Limb (tissue), 2 donors: Measurements from ENCODE around the gene TRPC4.

Experiments
- DNase-seq, 2 donors: peaks; one replicate each; pipeline ENCODE4 v3.0.0-alpha.2; 2016; ENCODE audit errors: extremely low spot score in 2 of 2

The TRPC4 gene

DNA sequence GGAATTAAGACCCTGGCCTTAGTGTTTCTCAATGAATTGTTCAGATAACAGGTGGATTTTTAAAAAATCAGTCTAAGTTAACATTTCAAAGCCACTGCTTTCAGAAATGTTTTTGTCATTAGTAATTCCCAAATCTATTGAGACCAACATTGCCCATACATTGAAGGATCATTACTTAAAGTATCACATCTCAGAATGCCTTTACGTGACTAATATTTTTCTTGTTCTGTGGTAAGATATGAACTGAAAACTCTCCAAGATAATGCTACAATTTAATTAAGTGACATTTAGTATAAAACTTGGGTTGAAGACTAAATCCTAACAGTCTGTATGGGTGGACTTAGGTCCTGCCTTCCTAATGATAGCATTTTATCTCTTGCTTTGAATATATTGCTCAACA, 211.6 kb downstream of the TRPC4 start:
- no peak for DNase-seq

GRCh38 chr13:37657134-37657533, 212.4 kb downstream of the TRPC4 start:
- no peak for DNase-seq

DNA sequence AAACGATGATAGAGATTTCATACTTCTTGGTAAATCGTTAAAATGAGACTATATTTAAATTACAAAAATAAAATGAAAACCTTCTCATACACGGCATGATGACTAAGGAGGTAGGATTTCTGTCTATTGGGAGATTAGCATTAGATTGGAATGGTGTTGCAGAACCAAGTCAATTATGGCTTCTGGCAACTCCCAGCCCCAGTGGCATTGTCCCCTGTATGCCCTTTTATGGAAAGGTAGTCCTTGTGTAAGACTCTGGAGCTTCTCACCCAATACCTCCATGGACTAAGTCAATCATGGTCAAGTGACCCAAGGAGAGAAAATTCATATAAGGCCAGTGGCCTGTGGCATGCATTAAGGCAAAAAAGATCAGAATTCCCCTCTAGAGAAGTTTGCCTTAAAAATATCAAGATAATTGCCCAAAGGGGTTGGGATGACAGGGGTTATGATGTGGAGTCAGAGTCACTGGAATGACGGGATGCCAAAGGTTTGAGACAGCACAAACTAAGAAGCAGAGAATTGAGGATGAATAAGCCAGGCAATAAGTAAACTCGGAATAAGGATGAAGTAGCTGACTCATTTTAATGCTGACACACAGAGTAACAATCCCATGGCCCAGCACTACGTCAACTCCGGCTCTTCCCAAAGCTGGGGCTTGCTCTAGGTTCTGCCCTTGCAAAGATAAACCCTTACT, 213.2 kb downstream of the TRPC4 start:
- DNase-seq: no peak

DNA sequence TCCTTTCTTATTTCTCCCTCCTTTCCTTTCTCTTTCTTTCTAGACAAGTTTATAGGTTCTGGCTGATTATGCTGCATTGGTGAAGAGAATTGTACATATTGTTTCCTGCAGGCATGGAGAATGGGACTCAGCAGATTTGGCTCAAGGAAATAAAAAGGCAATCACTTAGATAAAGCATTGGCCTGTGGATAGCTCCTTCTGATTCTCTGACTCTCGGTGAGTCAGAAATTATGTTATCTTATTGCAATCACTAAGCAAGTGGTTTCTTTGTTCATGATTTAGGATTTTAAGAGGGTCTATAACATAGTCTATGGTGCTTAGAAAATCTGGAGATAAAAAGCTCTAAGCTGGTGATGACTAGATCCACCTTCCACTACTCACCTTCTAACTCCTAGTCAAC, 217.0 kb downstream of the TRPC4 start:
- no peak for DNase-seq

DNA sequence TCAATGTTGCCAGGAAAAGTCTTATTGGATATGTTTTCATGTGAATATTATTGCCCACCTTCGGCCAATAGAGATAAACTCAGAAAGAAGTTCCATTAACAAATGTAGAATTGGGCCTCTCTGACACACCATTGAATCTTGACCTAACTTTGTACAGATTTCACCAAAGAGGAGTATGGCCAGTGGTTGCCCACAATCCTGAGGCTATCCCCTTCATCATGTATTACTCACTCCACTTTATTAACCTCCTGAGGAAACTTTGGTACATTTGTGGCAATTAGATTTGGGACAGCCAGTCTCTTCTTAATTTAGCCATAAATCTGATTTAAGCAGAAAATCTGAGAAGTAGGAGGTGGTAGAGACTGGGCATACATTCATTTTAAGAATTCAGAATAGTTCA, 217.7 kb downstream of the TRPC4 start:
- no peak for DNase-seq

DNA sequence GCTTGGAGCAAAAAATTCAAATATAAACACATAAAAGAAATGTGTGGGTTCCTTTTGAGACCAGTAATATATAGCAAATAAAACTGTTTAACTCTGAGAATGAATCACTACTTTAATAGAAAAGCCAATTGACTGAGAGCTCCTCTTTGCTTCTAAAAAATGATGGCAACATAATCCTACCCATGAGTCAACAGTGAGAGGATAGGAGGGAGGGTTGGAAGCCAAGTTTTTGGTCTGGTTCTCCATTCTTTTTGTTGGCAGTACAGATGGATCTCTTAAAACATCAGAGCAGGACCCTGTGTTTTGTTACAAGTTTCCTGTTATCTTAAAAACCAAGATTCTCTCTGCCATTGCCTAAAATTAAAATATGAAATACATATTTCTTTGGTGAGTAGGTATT, 221.0 kb downstream of the TRPC4 start:
- DNase-seq: no peak

GRCh38 chr13:37647031-37647650, 222.4 kb downstream of the TRPC4 start:
- no peak for DNase-seq

GRCh38 chr13:37646531-37646930, 223.0 kb downstream of the TRPC4 start:
- no peak for DNase-seq

GRCh38 chr13:37645181-37645740, 224.3 kb downstream of the TRPC4 start:
- no peak for DNase-seq

DNA sequence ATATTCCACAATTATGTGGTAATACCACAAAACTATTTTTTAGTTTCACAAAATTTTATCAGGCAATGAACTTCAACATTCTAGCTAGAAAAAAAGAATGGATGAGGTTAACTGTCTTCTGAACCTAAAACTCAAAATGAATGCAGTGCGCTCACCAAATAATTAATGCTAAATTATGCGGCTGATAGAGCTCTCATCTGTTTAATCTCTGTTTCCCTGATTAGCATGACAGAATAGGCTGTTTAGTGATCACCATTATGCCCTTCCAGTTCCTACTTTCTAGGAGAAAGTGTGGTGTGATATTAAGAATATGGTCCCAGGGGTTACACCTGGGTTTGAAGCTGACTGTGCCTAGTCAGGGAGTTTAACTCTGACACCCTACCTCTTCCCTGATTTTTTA, 228.2 kb downstream of the TRPC4 start:
- DNase-seq: no peak

DNA sequence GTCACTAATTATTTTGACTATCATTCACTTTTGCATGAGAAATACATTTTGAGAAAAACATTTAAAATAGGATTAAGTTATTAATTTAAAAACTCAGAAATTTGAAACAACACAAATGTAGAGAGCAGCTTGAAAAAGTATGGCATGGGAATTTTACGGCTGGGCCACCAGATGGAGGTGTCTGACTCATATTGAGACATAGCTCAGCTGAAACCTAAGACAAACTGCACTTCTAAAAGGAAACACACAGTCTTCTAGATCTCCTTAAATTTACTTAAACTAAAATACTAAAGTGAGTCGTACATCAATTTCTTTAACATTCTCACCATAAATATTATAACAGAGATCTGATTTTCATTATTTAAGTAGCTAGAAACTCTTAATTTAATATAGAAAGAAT, 229.1 kb downstream of the TRPC4 start:
- DNase-seq: peak in 1 of 2 donors; percentile 43

DNA sequence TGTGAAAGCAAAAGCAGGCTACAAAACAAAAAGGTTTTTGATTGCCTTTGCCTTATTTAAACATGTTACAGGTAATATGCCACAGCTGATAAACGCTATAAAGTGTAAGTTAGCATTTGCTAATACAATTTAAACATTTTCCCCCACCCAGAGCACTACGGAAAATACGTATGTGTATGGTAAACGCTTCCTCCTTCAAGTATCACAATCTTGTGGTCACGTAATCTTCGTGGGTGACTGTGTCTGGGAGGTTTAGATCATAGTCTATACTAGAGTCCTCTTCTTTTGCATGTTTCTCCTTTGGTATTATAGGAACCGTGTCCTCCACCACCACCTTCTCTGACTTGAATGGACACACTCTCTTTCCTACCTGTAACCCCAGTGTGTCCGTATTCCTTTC, 232.9 kb downstream of the TRPC4 start:
- DNase-seq: no peak

GRCh38 chr13:37632294-37632693, 237.3 kb downstream of the TRPC4 start:
- no peak for DNase-seq

DNA sequence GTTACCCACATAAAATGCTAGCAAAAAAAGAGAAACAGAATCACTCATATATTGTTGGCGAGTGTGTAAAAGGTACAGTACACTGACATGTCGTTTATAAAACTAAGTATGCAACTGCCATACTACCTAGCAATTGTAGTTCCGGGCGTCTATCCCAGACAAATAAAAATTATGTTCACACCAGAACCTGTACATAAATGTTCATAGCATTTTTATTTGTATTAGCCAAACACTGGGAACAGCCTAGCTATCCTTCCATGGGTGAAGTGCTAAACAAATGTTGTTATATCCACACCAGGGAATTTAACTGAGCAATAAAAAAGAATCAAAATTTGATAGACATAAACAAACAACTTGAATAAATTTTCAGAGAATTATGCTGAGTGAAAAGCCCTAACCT, 242.1 kb downstream of the TRPC4 start:
- DNase-seq: no peak

DNA sequence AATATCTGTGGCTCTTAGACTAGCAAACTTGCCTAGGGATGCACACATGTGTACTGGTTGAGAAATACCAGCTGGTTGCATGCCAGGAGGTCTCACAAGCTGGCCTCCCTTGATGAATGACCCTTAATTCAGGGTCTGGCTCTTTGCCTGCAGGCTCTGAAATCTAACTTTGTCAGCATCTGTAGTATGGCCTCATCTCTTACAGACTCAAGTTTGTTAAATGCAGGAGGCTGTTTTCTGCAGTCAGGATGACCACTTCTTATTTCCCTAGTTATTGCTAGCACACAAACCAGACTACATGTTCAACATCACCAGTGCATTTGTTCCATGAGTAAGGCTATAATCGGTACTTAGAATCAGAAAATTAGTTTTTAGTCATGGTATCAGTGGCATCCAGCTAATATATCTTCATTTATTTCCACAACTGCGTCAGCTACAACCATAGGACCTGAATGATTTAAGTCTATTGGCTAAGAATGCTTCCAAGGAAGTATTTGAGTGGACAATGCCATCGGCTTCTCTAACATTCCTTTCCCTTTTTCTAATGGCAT, 247.7 kb downstream of the TRPC4 start:
- DNase-seq: no peak

DNA sequence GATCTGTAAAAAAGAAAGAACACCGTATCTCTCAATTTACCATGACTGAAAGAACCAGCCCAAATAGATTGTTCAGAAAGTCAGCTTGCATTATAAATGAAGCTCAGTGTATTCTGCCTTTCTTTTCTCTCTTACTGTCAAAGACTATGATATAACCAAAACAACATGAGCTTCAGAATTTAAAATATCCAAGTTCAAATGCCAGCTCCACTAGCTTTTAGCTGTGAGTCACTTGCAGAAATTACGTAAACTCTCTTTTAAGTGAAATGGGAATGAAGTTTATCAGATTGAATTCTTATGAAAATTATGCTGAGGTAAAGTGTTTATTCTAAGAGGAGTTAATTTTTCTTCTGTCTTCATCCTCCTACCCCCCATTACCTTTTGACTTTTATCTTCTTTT, 251.0 kb downstream of the TRPC4 start:
- DNase-seq: no peak

- DNase-seq: no peak
These were observed 252.4 kb downstream of the TRPC4 start for GRCh38 chr13:37617173-37617572.

- no peak for DNase-seq
These were observed 253.4 kb downstream of the TRPC4 start for GRCh38 chr13:37616131-37616530.

DNA sequence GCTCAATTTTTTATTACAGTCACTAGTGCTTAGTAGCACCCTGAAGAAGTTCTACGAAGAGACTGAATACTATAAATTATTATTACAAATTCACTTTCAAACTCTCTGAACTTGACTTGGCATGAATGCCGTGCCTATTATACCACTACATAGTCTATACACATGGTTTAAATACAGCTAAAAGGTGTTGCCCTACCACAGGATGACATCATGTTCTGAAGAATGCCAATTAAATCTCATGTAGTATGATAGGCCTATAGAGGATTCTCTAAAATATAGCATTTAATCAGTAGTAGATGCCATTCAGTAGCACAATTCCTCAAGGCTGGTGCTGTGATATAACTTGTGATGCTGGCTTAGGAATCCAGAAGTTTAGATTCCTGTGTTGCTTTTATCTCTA, 254.3 kb downstream of the TRPC4 start:
- DNase-seq: no peak

DNA sequence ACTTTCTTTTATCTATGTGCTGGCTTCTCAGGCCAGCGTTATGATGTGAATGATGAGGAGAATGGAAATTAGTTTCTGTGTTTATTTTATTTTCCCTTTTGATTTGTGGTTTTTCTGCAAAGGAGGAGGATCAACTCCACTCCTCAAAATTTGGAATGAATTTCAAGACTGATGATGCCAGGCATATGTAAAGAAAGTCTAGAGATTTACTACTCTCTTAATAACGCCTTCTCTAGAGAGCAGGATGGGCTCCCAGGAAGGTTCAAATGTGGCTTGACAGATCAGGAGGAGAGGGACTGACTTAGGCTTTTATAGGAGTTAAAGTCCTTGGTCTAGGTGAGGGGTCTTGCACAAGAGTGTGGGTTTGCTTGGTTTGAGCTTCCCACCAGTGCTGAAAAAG, 255.9 kb downstream of the TRPC4 start:
- no peak for DNase-seq

DNA sequence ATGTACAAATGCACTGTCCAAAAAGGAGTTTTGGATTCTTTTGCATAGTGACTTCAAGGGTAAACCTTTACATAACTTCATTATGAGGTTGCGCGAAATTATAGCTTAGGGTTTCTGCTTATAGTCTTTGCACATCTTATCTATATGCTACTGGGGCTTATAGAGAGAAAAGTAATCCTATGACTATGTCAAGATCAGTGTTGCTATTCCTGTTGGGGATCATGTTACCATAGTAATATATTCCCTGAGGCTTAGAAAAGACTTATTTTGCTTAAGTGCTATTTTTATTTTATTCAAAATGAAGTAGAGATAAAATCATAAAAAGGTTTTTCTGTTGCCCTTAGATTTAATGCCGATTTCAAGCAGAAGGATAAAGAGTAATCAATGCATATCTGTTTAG, 256.3 kb downstream of the TRPC4 start:
- DNase-seq: no peak

GRCh38 chr13:37608750-37609339, 260.7 kb downstream of the TRPC4 start:
- no peak for DNase-seq
